Measurements from ENCODE around the gene SLC5A3.

GRCh38 chr21:34092262-34092921 is 19.0 kb downstream of the SLC5A3 start:
- TF ChIP-seq, protein P1, sequence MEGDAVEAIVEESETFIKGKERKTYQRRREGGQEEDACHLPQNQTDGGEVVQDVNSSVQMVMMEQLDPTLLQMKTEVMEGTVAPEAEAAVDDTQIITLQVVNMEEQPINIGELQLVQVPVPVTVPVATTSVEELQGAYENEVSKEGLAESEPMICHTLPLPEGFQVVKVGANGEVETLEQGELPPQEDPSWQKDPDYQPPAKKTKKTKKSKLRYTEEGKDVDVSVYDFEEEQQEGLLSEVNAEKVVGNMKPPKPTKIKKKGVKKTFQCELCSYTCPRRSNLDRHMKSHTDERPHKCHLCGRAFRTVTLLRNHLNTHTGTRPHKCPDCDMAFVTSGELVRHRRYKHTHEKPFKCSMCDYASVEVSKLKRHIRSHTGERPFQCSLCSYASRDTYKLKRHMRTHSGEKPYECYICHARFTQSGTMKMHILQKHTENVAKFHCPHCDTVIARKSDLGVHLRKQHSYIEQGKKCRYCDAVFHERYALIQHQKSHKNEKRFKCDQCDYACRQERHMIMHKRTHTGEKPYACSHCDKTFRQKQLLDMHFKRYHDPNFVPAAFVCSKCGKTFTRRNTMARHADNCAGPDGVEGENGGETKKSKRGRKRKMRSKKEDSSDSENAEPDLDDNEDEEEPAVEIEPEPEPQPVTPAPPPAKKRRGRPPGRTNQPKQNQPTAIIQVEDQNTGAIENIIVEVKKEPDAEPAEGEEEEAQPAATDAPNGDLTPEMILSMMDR (IDR thresholded peaks at IDR 0.05), result no peak
- no peak for TF ChIP-seq POLR2A (IDR thresholded peaks at IDR 0.05)
